Measurements from ENCODE around the gene CDY2A.
"Not testable (repeated sequence)": the region's sequence is repeated elsewhere in the genome, so short reads cannot be mapped to it uniquely, and the experiment has no call there.

The CDY2A gene

GRCh38 chrY:18028845-18029244 is 3.3 kb downstream of the CDY2A start:
- not testable (repeated sequence) for H4K91ac ChIP-seq (ENCODE audit: low read depth, low read length, poor library complexity); H3K27ac ChIP-seq (replicated peaks; ENCODE audit: low read length); H3K9me3 ChIP-seq (replicated peaks in 1 of 2; ENCODE audit: control insufficient read depth in 2 of 2, insufficient read depth in 1 of 2, low read depth in 1 of 2, low read length in 2 of 2); H3K4me1 ChIP-seq (ENCODE audit: control insufficient read depth in 2 of 2, insufficient read depth in 1 of 2, low read depth in 1 of 2, low read length in 2 of 2); H3K79me1 ChIP-seq (ENCODE audit: low read depth, low read length); H3K23ac ChIP-seq (ENCODE audit: low read depth, low read length, poor library complexity); H2AK5ac ChIP-seq (ENCODE audit: low read depth, low read length); H2BK5ac ChIP-seq (ENCODE audit: low read length); H2BK120ac ChIP-seq (ENCODE audit: low read depth, low read length); H3K4me2 ChIP-seq (ENCODE audit: insufficient read depth, low read length, poor library complexity, severe bottlenecking); H3K36me3 ChIP-seq (replicated peaks in 1 of 2; ENCODE audit: control insufficient read depth in 2 of 2, insufficient read depth in 2 of 2, low read length in 2 of 2); H2BK15ac ChIP-seq (ENCODE audit: low read length); H3K4ac ChIP-seq (ENCODE audit: low read length); H2BK12ac ChIP-seq (ENCODE audit: low read length); H3K14ac ChIP-seq (ENCODE audit: low read length); DNase-seq (ENCODE audit: low spot score); H4K8ac ChIP-seq (ENCODE audit: low read depth, low read length); H3K9ac ChIP-seq (ENCODE audit: low read depth, low read length, poor library complexity); H3K18ac ChIP-seq (ENCODE audit: low read length); H3K27me3 ChIP-seq (ENCODE audit: control insufficient read depth in 3 of 3, insufficient read depth in 3 of 3, low read depth in 1 of 3, low read length in 3 of 3); H2AFZ ChIP-seq (ENCODE audit: low read length); H3K4me3 ChIP-seq (ENCODE audit: low read length in 2 of 2)
- no CpG with 5 or more reads among the region's 1 CpG for WGBS, 2 donors (ENCODE audit: extremely low coverage in 2 of 2, insufficient read length in 2 of 2, insufficient replicate concordance in 1 of 2)

DNA sequence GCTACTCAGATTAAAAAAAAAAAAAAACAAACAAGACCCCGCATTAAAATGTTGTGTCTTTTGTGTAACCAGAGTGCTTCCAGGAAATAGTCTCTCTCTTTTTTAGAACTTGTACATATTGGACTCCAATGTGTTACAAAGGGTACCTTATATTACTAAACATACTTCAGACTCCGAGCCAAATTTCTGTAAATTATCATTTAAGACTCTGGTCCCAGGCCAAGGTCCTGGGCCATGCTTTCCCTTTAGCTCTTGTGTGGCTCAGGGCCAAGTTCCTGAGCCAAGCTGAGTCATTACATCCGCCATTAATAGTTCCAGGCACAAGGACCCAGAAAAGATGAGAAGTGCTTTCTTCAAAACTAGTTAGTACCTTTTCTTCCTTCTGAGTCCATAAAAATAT is 4.6 kb downstream of the CDY2A start:
- H4K8ac ChIP-seq (ENCODE audit: low read depth, low read length); H3K14ac ChIP-seq (ENCODE audit: low read length); H2AK5ac ChIP-seq (ENCODE audit: low read depth, low read length); DNase-seq (ENCODE audit: low spot score); H3K27ac ChIP-seq (replicated peaks; ENCODE audit: low read length); H3K18ac ChIP-seq (ENCODE audit: low read length); H2BK5ac ChIP-seq (ENCODE audit: low read length); H3K4me3 ChIP-seq (ENCODE audit: low read length in 2 of 2); H3K4me1 ChIP-seq (ENCODE audit: control insufficient read depth in 2 of 2, insufficient read depth in 1 of 2, low read depth in 1 of 2, low read length in 2 of 2); H3K79me1 ChIP-seq (ENCODE audit: low read depth, low read length); H3K36me3 ChIP-seq (replicated peaks in 1 of 2; ENCODE audit: control insufficient read depth in 2 of 2, insufficient read depth in 2 of 2, low read length in 2 of 2); H3K4ac ChIP-seq (ENCODE audit: low read length); H2AFZ ChIP-seq (ENCODE audit: low read length); H3K9ac ChIP-seq (ENCODE audit: low read depth, low read length, poor library complexity); H3K27me3 ChIP-seq (ENCODE audit: control insufficient read depth in 3 of 3, insufficient read depth in 3 of 3, low read depth in 1 of 3, low read length in 3 of 3); H4K91ac ChIP-seq (ENCODE audit: low read depth, low read length, poor library complexity); H3K23ac ChIP-seq (ENCODE audit: low read depth, low read length, poor library complexity); H2BK15ac ChIP-seq (ENCODE audit: low read length); H2BK120ac ChIP-seq (ENCODE audit: low read depth, low read length); H3K9me3 ChIP-seq (replicated peaks in 1 of 2; ENCODE audit: control insufficient read depth in 2 of 2, insufficient read depth in 1 of 2, low read depth in 1 of 2, low read length in 2 of 2); H2BK12ac ChIP-seq (ENCODE audit: low read length); H3K4me2 ChIP-seq (ENCODE audit: insufficient read depth, low read length, poor library complexity, severe bottlenecking): not testable (repeated sequence)
- no CpG with 5 or more reads among the region's 3 CpGs for WGBS, 2 donors (ENCODE audit: extremely low coverage in 2 of 2, insufficient read length in 2 of 2, insufficient replicate concordance in 1 of 2)

DNA sequence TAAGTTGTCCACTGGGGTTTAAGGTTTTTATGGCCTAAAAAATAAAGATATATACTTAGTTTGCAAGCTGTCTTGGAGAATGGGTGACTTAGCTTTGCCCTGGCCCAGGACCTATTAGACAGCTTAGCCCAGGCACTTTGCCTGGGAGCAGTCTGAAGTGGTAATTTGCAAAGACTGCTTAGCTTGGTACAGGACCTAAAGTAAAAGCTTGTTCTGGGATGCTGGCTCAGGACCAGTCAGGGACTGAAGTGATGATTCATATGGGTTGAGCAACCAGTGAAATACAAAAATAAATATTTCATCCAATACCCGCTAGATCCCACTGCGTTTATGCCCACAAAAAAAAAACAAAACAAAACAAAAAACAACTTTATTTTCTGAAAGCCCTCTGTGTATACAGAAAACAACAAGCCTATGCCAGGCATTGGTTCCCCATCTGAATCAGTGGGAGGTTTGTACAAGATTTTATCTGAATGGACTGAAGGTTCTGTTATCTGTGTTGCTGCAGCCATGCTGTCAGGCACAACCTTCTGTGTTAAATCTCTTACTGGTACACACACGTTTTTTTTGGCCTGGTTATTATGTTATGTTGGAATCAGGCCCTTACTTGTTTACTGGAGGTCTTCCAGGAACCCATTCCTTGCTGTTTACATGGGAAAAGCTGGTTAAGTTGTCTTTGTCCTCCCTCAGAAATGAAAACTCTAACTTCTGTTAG is 8.7 kb downstream of the CDY2A start:
- DNase-seq (ENCODE audit: low spot score); H2BK5ac ChIP-seq (ENCODE audit: low read length); H3K4me2 ChIP-seq (ENCODE audit: insufficient read depth, low read length, poor library complexity, severe bottlenecking); H3K27me3 ChIP-seq (ENCODE audit: control insufficient read depth in 3 of 3, insufficient read depth in 3 of 3, low read depth in 1 of 3, low read length in 3 of 3); H3K27ac ChIP-seq (replicated peaks; ENCODE audit: low read length); H3K4ac ChIP-seq (ENCODE audit: low read length); H4K8ac ChIP-seq (ENCODE audit: low read depth, low read length); H2BK12ac ChIP-seq (ENCODE audit: low read length); H2BK120ac ChIP-seq (ENCODE audit: low read depth, low read length); H3K79me1 ChIP-seq (ENCODE audit: low read depth, low read length); H3K9ac ChIP-seq (ENCODE audit: low read depth, low read length, poor library complexity); H3K36me3 ChIP-seq (replicated peaks in 1 of 2; ENCODE audit: control insufficient read depth in 2 of 2, insufficient read depth in 2 of 2, low read length in 2 of 2); H2AFZ ChIP-seq (ENCODE audit: low read length); H3K4me3 ChIP-seq (ENCODE audit: low read length in 2 of 2); H3K14ac ChIP-seq (ENCODE audit: low read length); H2AK5ac ChIP-seq (ENCODE audit: low read depth, low read length); H3K23ac ChIP-seq (ENCODE audit: low read depth, low read length, poor library complexity); H4K91ac ChIP-seq (ENCODE audit: low read depth, low read length, poor library complexity); H3K4me1 ChIP-seq (ENCODE audit: control insufficient read depth in 2 of 2, insufficient read depth in 1 of 2, low read depth in 1 of 2, low read length in 2 of 2); H3K18ac ChIP-seq (ENCODE audit: low read length); H2BK15ac ChIP-seq (ENCODE audit: low read length); H3K9me3 ChIP-seq (replicated peaks in 1 of 2; ENCODE audit: control insufficient read depth in 2 of 2, insufficient read depth in 1 of 2, low read depth in 1 of 2, low read length in 2 of 2): not testable (repeated sequence)
- no CpG with 5 or more reads among the region's 3 CpGs for WGBS, 2 donors (ENCODE audit: extremely low coverage in 2 of 2, insufficient read length in 2 of 2, insufficient replicate concordance in 1 of 2)

DNA sequence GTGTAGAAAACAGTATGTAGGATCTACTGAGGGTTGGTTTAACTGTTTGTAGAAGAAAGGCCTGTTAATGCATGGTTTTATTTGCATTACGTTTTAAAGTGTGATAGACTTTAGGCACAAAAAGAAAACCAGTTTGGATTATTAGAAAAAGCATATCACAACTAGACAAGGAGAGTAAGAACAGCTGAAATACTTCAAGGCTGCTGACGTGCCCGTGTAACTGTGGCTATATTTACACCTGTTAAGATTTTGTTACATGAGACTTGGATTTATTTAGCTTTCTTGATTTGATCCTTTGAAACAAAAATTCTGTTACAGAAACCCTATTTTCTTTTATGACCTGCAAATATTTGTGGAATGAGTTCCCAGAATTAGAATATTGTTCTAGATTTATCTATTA is 9.3 kb downstream of the CDY2A start:
- H3K18ac ChIP-seq (ENCODE audit: low read length); H3K4ac ChIP-seq (ENCODE audit: low read length); H4K8ac ChIP-seq (ENCODE audit: low read depth, low read length); H2AFZ ChIP-seq (ENCODE audit: low read length); H3K9me3 ChIP-seq (replicated peaks in 1 of 2; ENCODE audit: control insufficient read depth in 2 of 2, insufficient read depth in 1 of 2, low read depth in 1 of 2, low read length in 2 of 2); H3K4me3 ChIP-seq (ENCODE audit: low read length in 2 of 2); H2AK5ac ChIP-seq (ENCODE audit: low read depth, low read length); H2BK15ac ChIP-seq (ENCODE audit: low read length); H3K4me1 ChIP-seq (ENCODE audit: control insufficient read depth in 2 of 2, insufficient read depth in 1 of 2, low read depth in 1 of 2, low read length in 2 of 2); H2BK12ac ChIP-seq (ENCODE audit: low read length); H3K4me2 ChIP-seq (ENCODE audit: insufficient read depth, low read length, poor library complexity, severe bottlenecking); H2BK120ac ChIP-seq (ENCODE audit: low read depth, low read length); H3K27me3 ChIP-seq (ENCODE audit: control insufficient read depth in 3 of 3, insufficient read depth in 3 of 3, low read depth in 1 of 3, low read length in 3 of 3); H2BK5ac ChIP-seq (ENCODE audit: low read length); H3K27ac ChIP-seq (replicated peaks; ENCODE audit: low read length); H3K14ac ChIP-seq (ENCODE audit: low read length); H3K23ac ChIP-seq (ENCODE audit: low read depth, low read length, poor library complexity); H4K91ac ChIP-seq (ENCODE audit: low read depth, low read length, poor library complexity); H3K79me1 ChIP-seq (ENCODE audit: low read depth, low read length); H3K36me3 ChIP-seq (replicated peaks in 1 of 2; ENCODE audit: control insufficient read depth in 2 of 2, insufficient read depth in 2 of 2, low read length in 2 of 2); H3K9ac ChIP-seq (ENCODE audit: low read depth, low read length, poor library complexity); DNase-seq (ENCODE audit: low spot score): not testable (repeated sequence)
- no CpG with 5 or more reads among the region's 3 CpGs for WGBS, 2 donors (ENCODE audit: extremely low coverage in 2 of 2, insufficient read length in 2 of 2, insufficient replicate concordance in 1 of 2)

All from neuronal stem cell (in vitro differentiated cells).